Stimulated activated CD4-positive, alpha-beta T cell treated with anti-CD3 and anti-CD28 coated beads, Interleukin-2, amount 100 ng/mL, for 48 hours (primary cell): Measurements from ENCODE around the gene ASPSCR1.

ENCODE experiments used
- DNase-seq, 2 donors: peaks; one replicate each; pipeline ENCODE4 v3.0.0-alpha.2; 2020

The ASPSCR1 gene

GRCh38 chr17:82058230-82058854 is 80.9 kb downstream of the ASPSCR1 start:
- DNase-seq: no peak

GRCh38 chr17:82058855-82059249 is 81.4 kb downstream of the ASPSCR1 start:
- DNase-seq: no peak

GRCh38 chr17:82059272-82060000 is 82.0 kb downstream of the ASPSCR1 start:
- DNase-seq: no peak

GRCh38 chr17:82060001-82060380 is 82.6 kb downstream of the ASPSCR1 start:
- DNase-seq: no peak

- DNase-seq: no peak
Observed at GRCh38 chr17:82060614-82061013, 83.2 kb downstream of the ASPSCR1 start.

- DNase-seq: no peak
Observed at GRCh38 chr17:82061047-82061925, 83.9 kb downstream of the ASPSCR1 start.

GRCh38 chr17:82062076-82062983 is 84.9 kb downstream of the ASPSCR1 start:
- no peak for DNase-seq

- DNase-seq: no peak
Observed at GRCh38 chr17:82062984-82063368, 85.5 kb downstream of the ASPSCR1 start.

GRCh38 chr17:82063424-82064415 is 86.3 kb downstream of the ASPSCR1 start:
- no peak for DNase-seq

GRCh38 chr17:82064433-82065192 is 87.2 kb downstream of the ASPSCR1 start:
- no peak for DNase-seq

GRCh38 chr17:82065193-82065637 is 87.8 kb downstream of the ASPSCR1 start:
- DNase-seq: no peak

GRCh38 chr17:82065638-82066303 is 88.3 kb downstream of the ASPSCR1 start, which contains the start of gene DUS1L:
DUS1L (minus strand) TSS chr17:82065804; CDS start chr17:82065059, 745 bp downstream.
- DNase-seq: peak; percentile 65 to 80
